Trophoblast cell (in vitro differentiated cells and primary cell): ENCODE data around the gene CCL22.
A peak's percentile ranks its signal among the peaks of the same experiment; 100 is the strongest.

Experiments
- DNase-seq, 2 donors: peaks; one replicate each; pipeline ENCODE4 v3.0.0-alpha.2; 2016
- H2AFZ ChIP-seq: 2 replicates; pipeline ENCODE4 v1.6.1; 2013; ENCODE audit warnings: low read length, moderate library complexity, mild to moderate bottlenecking; ENCODE audit not compliant: insufficient read depth, poor library complexity
- H2AK5ac ChIP-seq: 2 replicates; pipeline ENCODE4 v1.6.1; 2013; ENCODE audit warnings: mild to moderate bottlenecking, low read length
- H2BK120ac ChIP-seq: 2 replicates; pipeline ENCODE4 v1.6.1; 2013; ENCODE audit warnings: low read length, mild to moderate bottlenecking, moderate library complexity; ENCODE audit not compliant: insufficient read depth, poor library complexity
- H2BK12ac ChIP-seq: 2 replicates; pipeline ENCODE4 v1.6.1; 2013; ENCODE audit warnings: mild to moderate bottlenecking, low read length, moderate library complexity
- H2BK5ac ChIP-seq: 2 replicates; pipeline ENCODE4 v1.6.1; 2013; ENCODE audit warnings: low read length, low read depth, moderate library complexity, mild to moderate bottlenecking; ENCODE audit not compliant: poor library complexity
- H3K14ac ChIP-seq: 2 replicates; pipeline ENCODE4 v1.6.1; 2013; ENCODE audit warnings: mild to moderate bottlenecking, low read length
- H3K18ac ChIP-seq: 2 replicates; pipeline ENCODE4 v1.6.1; 2013; ENCODE audit warnings: mild to moderate bottlenecking, low read length
- H3K23ac ChIP-seq: 2 replicates; pipeline ENCODE4 v1.6.1; 2013; ENCODE audit warnings: low read length
- H3K27ac ChIP-seq: 2 replicates; pipeline ENCODE4 v1.5.1; 2013; ENCODE audit warnings: low read depth, mild to moderate bottlenecking, inconsistent platforms, low read length, moderate library complexity
- H3K27me3 ChIP-seq: 2 replicates; pipeline ENCODE4 v1.6.1; 2013; ENCODE audit warnings: inconsistent platforms, mild to moderate bottlenecking, low read length, moderate library complexity; ENCODE audit not compliant: insufficient read depth
- H3K36me3 ChIP-seq, 2 experiments: 1 replicate in 1 of 2; 2 replicates in 1 of 2; pipeline ENCODE4 v1.6.1; 2013; ENCODE audit warnings: low read length in 2 of 2, mild to moderate bottlenecking in 2 of 2, moderate library complexity in 1 of 2; ENCODE audit not compliant: insufficient read depth in 2 of 2, control insufficient read depth in 1 of 2
- H3K4ac ChIP-seq: 2 replicates; pipeline ENCODE4 v1.6.1; 2013; ENCODE audit warnings: low read depth, mild to moderate bottlenecking, low read length, moderate library complexity
- H3K4me1 ChIP-seq, 2 experiments: 1 replicate in 1 of 2; 2 replicates in 1 of 2; pipeline ENCODE4 v1.6.1; 2013; ENCODE audit warnings: low read length in 2 of 2, mild to moderate bottlenecking in 2 of 2, moderate library complexity in 1 of 2; ENCODE audit not compliant: insufficient read depth in 2 of 2, control insufficient read depth in 1 of 2
- H3K4me2 ChIP-seq: 2 replicates; pipeline ENCODE4 v1.6.1; 2013; ENCODE audit warnings: inconsistent platforms, mild to moderate bottlenecking, low read length, moderate library complexity
- H3K4me3 ChIP-seq: 2 replicates; pipeline ENCODE4 v1.5.1; 2013; ENCODE audit warnings: mild to moderate bottlenecking, low read depth, low read length, inconsistent platforms
- H3K79me1 ChIP-seq: one replicate; pipeline ENCODE4 v1.6.1; 2013; ENCODE audit warnings: low read length
- H3K79me2 ChIP-seq: 2 replicates; pipeline ENCODE4 v1.6.1; 2013; ENCODE audit warnings: low read length, mild to moderate bottlenecking; ENCODE audit not compliant: control insufficient read depth, insufficient read depth, poor library complexity
- H3K9ac ChIP-seq: 2 replicates; pipeline ENCODE4 v1.6.1; 2013; ENCODE audit warnings: mild to moderate bottlenecking, low read length
- H3K9me3 ChIP-seq: 2 replicates; pipeline ENCODE4 v1.6.1; 2013; ENCODE audit warnings: low read depth, mild to moderate bottlenecking, control low read depth, inconsistent platforms, low read length; ENCODE audit not compliant: insufficient read depth
- H4K12ac ChIP-seq: 2 replicates; pipeline ENCODE4 v1.6.1; 2013; ENCODE audit warnings: low read depth, mild to moderate bottlenecking, low read length, moderate library complexity
- H4K8ac ChIP-seq: 2 replicates; pipeline ENCODE4 v1.6.1; 2013; ENCODE audit warnings: low read depth, mild to moderate bottlenecking, low read length, moderate library complexity
- H4K91ac ChIP-seq: one replicate; pipeline ENCODE4 v1.6.1; 2013; ENCODE audit warnings: low read depth, mild to moderate bottlenecking, low read length, moderate library complexity
- WGBS: extraction: QIAGEN DNeasy Blood & Tissue Kit; methylation state at CpG from one replicate; pipeline ENCODE4 v1.1.7; 2013; ENCODE audit warnings: missing lambda C conversion rate; ENCODE audit not compliant: insufficient read length, insufficient coverage; ENCODE audit errors: extremely low coverage; 5-methylcytosine and 5-hydroxymethylcytosine counted together

Gene CCL22

GRCh38 chr16:57388359-57389086 lies 29.9 kb downstream of the CCL22 start:
- no peaks in the 10 kb centered on the region for H3K79me2 ChIP-seq
- no peak overlapping the region for H4K12ac ChIP-seq
- H3K79me1 ChIP-seq: peaks cover 6% of the 10 kb centered on the region
- no peak overlapping the region for H3K4me2 ChIP-seq
- no peaks in the 10 kb centered on the region for H3K36me3 ChIP-seq
- no peak overlapping the region for H3K23ac ChIP-seq
- no peak overlapping the region for H3K18ac ChIP-seq
- H4K91ac ChIP-seq: peak overlapping the region; percentile 47
- H3K4me1 ChIP-seq: peaks cover 11% of the 10 kb centered on the region in 2 experiments
- no peak overlapping the region for H2AFZ ChIP-seq
- H3K9me3 ChIP-seq: no peaks in the 10 kb centered on the region
- DNase-seq: no peak
- H4K8ac ChIP-seq: no peak overlapping the region
- H3K4me3 ChIP-seq: no peak overlapping the region
- H3K4ac ChIP-seq: no peak overlapping the region
- H3K9ac ChIP-seq: no peak overlapping the region
- no peak overlapping the region for H2BK12ac ChIP-seq
- no peak overlapping the region for H2BK5ac ChIP-seq
- H2BK120ac ChIP-seq: no peak overlapping the region
- no peak overlapping the region for H3K14ac ChIP-seq
- H3K27me3 ChIP-seq: no peaks in the 10 kb centered on the region
- 100% methylated on average over 1 of the region's 7 CpGs for WGBS
- H3K27ac ChIP-seq: no peak overlapping the region
- H2AK5ac ChIP-seq: no peak overlapping the region

DNA sequence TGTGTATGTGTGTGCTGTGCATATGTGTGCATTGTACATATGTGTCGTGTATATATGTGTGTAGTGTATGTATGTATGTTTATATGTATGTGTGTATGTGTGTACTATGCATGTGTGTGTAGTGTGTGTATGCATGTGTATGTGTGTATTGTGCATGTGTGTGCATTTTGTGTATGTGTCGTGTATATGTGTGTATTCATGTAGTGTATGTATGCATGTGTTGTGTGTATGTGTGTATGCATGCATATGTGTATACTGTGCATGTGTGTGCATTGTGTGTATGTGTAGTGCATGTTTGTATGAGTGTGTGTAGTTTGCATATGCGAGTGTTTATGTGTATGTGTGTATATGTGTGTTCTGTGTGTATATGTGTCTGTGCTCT lies 30.5 kb downstream of the CCL22 start:
- Histone ChIP-seq H4K8ac (no peak overlapping the region), H3K18ac (no peak overlapping the region), H3K9me3 (no peaks in the 10 kb centered on the region), H3K4me1 (peaks cover 6% of the 10 kb centered on the region in 2 experiments), H3K4me2 (no peak overlapping the region), H3K36me3 (no peaks in the 10 kb centered on the region), H3K79me2 (no peaks in the 10 kb centered on the region), H4K91ac (no peak overlapping the region), H2AK5ac (no peak overlapping the region), H3K27me3 (no peaks in the 10 kb centered on the region), H3K4ac (no peak overlapping the region), H3K23ac (peak overlapping the region; percentile 87), H2BK120ac (no peak overlapping the region), H2BK12ac (no peak overlapping the region), H2BK5ac (no peak overlapping the region), H3K27ac (no peak overlapping the region), H3K4me3 (no peak overlapping the region), H4K12ac (no peak overlapping the region), H3K9ac (no peak overlapping the region), H3K14ac (no peak overlapping the region), H2AFZ (no peak overlapping the region), H3K79me1 (peaks cover 6% of the 10 kb centered on the region)
- no peak for DNase-seq
- WGBS: no CpG with 5 or more reads among the region's 3 CpGs

GRCh38 chr16:57390636-57391295 lies 32.2 kb downstream of the CCL22 start:
- no peak overlapping the region for H2AFZ ChIP-seq
- no peaks in the 10 kb centered on the region for H3K79me2 ChIP-seq
- no peaks in the 10 kb centered on the region for H3K79me1 ChIP-seq
- H3K18ac ChIP-seq: no peak overlapping the region
- no peak overlapping the region for H2BK120ac ChIP-seq
- H3K9me3 ChIP-seq: no peaks in the 10 kb centered on the region
- no peak overlapping the region for H2BK12ac ChIP-seq
- H2AK5ac ChIP-seq: no peak overlapping the region
- no peak overlapping the region for H4K91ac ChIP-seq
- DNase-seq: no peak
- no peak overlapping the region for H3K23ac ChIP-seq
- H3K9ac ChIP-seq: no peak overlapping the region
- H3K27me3 ChIP-seq: no peaks in the 10 kb centered on the region
- no peaks in the 10 kb centered on the region for H3K4me1 ChIP-seq
- H4K12ac ChIP-seq: no peak overlapping the region
- H3K36me3 ChIP-seq: no peaks in the 10 kb centered on the region
- H4K8ac ChIP-seq: no peak overlapping the region
- H3K14ac ChIP-seq: no peak overlapping the region
- no peak overlapping the region for H3K4ac ChIP-seq
- WGBS: no CpG with 5 or more reads among the region's 5 CpGs
- H3K27ac ChIP-seq: no peak overlapping the region
- no peak overlapping the region for H2BK5ac ChIP-seq
- H3K4me2 ChIP-seq: no peak overlapping the region
- H3K4me3 ChIP-seq: no peak overlapping the region

DNA sequence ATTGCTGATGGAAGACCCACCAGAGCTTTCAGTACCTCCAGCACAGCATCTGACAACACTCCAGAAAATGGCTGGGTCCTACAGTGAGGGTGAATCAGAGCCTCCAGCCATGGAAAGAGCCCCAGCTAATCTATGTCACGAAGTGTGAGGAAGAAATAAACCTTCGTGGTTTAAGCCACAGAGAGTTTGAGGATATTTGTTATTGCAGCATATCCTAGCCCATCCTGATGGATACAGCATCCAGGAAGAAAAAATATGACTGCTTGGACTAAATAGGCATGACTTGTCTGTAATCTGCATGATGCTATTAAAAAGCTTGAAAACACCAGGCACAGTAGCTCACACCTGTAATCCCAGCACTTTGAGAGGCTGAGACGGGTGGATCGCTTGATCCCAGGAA lies 32.7 kb downstream of the CCL22 start:
- Histone ChIP-seq H2BK120ac (no peak overlapping the region), H2BK5ac (no peak overlapping the region), H4K12ac (no peak overlapping the region), H3K79me2 (no peaks in the 10 kb centered on the region), H3K9ac (no peak overlapping the region), H3K27ac (no peak overlapping the region), H2AFZ (no peak overlapping the region), H3K27me3 (no peaks in the 10 kb centered on the region), H3K18ac (no peak overlapping the region), H2BK12ac (no peak overlapping the region), H3K23ac (no peak overlapping the region), H4K91ac (no peak overlapping the region), H3K4ac (no peak overlapping the region), H3K9me3 (no peaks in the 10 kb centered on the region), H3K79me1 (no peaks in the 10 kb centered on the region), H3K14ac (no peak overlapping the region), H4K8ac (no peak overlapping the region), H2AK5ac (no peak overlapping the region), H3K4me3 (no peak overlapping the region), H3K4me1 (no peaks in the 10 kb centered on the region), H3K36me3 (no peaks in the 10 kb centered on the region), H3K4me2 (no peak overlapping the region)
- no CpG with 5 or more reads among the region's 4 CpGs for WGBS
- no peak for DNase-seq
